ENCODE data around the gene TCOF1.

DNA sequence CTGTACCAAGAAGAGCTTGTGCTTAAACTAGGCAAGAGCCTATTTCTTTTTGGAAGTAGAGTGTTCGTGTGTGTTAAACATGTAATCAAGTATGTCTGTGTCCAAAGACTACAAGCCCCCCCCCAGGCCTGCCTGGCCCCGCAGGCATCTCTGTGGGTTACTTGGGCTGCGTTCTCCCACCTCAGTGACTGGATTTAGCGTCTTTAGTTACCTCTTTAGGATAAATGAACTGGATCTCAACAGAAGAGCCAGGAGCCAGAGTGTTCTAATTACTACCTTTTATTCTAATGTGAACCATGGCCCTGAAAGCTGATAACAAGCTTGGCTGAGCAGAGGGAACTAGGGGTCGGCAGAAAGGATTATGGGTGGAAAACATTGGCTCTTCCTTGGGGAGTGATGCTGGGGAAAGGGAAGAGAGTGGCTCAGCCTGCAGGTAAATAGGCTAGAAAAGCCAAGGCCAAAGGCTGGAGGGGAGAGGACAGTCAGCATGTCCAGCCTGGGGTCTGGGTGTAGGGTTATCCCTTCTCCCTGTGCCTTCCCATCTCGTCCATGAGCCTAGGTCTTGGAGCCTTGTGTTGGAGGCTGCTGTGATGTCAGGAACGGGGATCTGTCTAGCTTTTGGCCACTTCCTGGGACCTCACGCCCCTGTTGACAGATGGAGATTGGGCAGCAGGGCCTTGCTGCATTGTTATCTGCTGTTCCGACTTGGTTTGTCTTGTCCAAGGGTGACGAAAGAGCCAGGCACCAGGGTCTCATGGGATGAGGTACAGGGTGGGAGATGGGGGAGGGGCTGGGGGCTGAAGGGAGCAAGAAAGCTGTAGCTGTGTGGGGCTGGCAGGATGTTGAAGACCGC lies 44.1 kb downstream of the TCOF1 start:
- TF ChIP-seq POLR2AphosphoS5 (IDR thresholded peaks at IDR 0.05; ENCODE audit: low read depth, low read length): peak; percentile 87
- TF ChIP-seq POLR2A (IDR thresholded peaks at IDR 0.05; ENCODE audit: low read depth, low read length): peak; percentile 92
- no peak; the same call in 1 of the 2 replicates for TF ChIP-seq TAF1 (IDR thresholded peaks at IDR 0.05; ENCODE audit: low read depth, low read length)
- TF ChIP-seq SPI1 (IDR thresholded peaks at IDR 0.05; ENCODE audit: low read depth, low read length): no peak

Data from GM12891 (cell line).